ENCODE results near the gene LAG3.

GRCh38 chr12:6758506-6759095 is 13.7 kb upstream of the LAG3 start:
- TF ChIP-seq EP300 (IDR thresholded peaks at IDR 0.05): no peak
- TF ChIP-seq, protein P1, sequence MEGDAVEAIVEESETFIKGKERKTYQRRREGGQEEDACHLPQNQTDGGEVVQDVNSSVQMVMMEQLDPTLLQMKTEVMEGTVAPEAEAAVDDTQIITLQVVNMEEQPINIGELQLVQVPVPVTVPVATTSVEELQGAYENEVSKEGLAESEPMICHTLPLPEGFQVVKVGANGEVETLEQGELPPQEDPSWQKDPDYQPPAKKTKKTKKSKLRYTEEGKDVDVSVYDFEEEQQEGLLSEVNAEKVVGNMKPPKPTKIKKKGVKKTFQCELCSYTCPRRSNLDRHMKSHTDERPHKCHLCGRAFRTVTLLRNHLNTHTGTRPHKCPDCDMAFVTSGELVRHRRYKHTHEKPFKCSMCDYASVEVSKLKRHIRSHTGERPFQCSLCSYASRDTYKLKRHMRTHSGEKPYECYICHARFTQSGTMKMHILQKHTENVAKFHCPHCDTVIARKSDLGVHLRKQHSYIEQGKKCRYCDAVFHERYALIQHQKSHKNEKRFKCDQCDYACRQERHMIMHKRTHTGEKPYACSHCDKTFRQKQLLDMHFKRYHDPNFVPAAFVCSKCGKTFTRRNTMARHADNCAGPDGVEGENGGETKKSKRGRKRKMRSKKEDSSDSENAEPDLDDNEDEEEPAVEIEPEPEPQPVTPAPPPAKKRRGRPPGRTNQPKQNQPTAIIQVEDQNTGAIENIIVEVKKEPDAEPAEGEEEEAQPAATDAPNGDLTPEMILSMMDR (IDR thresholded peaks at IDR 0.05): no peak
